Vagina (tissue), 2 donors: ENCODE data around the gene RAB37. TPM values are rescaled to one million over a fixed set of nuclear protein-coding genes. Genes with fewer than 3 reads are reported as not detected.

ENCODE experiments used
- DNase-seq, 2 donors: peaks; one replicate each; pipeline ENCODE4 v3.0.0-alpha.2; 2017; ENCODE audit errors: extremely low spot score in 2 of 2
- H3K27ac ChIP-seq: fragments of 200-600 bp; sonication (generic); one replicate; pipeline ENCODE4 v1.5.1; 2019
- H3K27me3 ChIP-seq: fragments of 200-600 bp; sonication (generic); one replicate; pipeline ENCODE4 v1.5.1; 2019
- H3K36me3 ChIP-seq, 2 donors: fragments of 200-600 bp; sonication (generic); one replicate each; pipeline ENCODE4 v1.5.1; 2017 to 2019
- H3K4me1 ChIP-seq: fragments of 200-600 bp; sonication (generic); one replicate; pipeline ENCODE4 v1.5.1; 2019
- H3K4me3 ChIP-seq, 2 donors: fragments of 200-600 bp; sonication (generic); 1 replicate in 1 of 2; 2 replicates in 1 of 2; pipeline ENCODE4 v1.5.1; 2016 to 2019
- H3K9me3 ChIP-seq: fragments of 200-600 bp; sonication (generic); one replicate; pipeline ENCODE4 v1.5.1; 2019
- CTCF ChIP-seq, 3 experiments: fragments of 450-650 bp in 2 of 3; fragments of 200-600 bp in 1 of 3; sonication (generic) in 1 of 3; IDR thresholded peaks; one replicate each; pipeline ENCODE4 v1.5.1; 2017 to 2019; ENCODE audit warnings: antibody characterized with exemption in 3 of 3, mild to moderate bottlenecking in 2 of 3, moderate library complexity in 2 of 3
- POLR2A ChIP-seq, 2 donors: fragments of 450-650 bp; IDR thresholded peaks; one replicate each; pipeline ENCODE4 v1.6.1; 2017; ENCODE audit warnings: antibody characterized with exemption in 2 of 2, mild to moderate bottlenecking in 2 of 2, moderate library complexity in 2 of 2
- POLR2AphosphoS5 ChIP-seq, 2 donors: sonication (generic); formaldehyde crosslinking; IDR thresholded peaks; one replicate each; pipeline ENCODE4 v1.9.0; 2017; ENCODE audit warnings: antibody characterized with exemption in 2 of 2, mild to moderate bottlenecking in 2 of 2, low read depth in 1 of 2; ENCODE audit not compliant: insufficient read depth in 1 of 2
- intact Hi-C: fragments of 100-400 bp; cut with DNase I; formaldehyde crosslinking; loops from one replicate; pipeline ENCODE4 v1.15.1; 2023
- total RNA-seq: library from RNA; depleted of rRNA; stranded (reverse); fragments of >200 nt; gene quantifications from one replicate; pipeline ENCODE4 v1.2.3, GENCODE V29; 2016

RAB37 gene
- total RNA-seq, 1 donor from 2014 or later = 7.1 TPM

- Histone ChIP-seq H3K4me3 (no peak overlapping the region), H3K9me3 (no peaks in the 10 kb centered on the region), H3K36me3 (peaks cover 0 to 16% of the 10 kb centered on the region in 2 donors), H3K27me3 (no peaks in the 10 kb centered on the region), H3K4me1 (no peaks in the 10 kb centered on the region), H3K27ac (no peak overlapping the region)
- intact Hi-C loops = no loop called here
- no peak for DNase-seq
- TF ChIP-seq POLR2A (IDR thresholded peaks at IDR 0.05) = no peak
Measured at GRCh38 chr17:74785096-74785980, 48.3 kb downstream of the RAB37 start.

- H3K4me1 ChIP-seq = no peaks in the 10 kb centered on the region
- H3K36me3 ChIP-seq = peaks cover 0 to 17% of the 10 kb centered on the region in 2 donors
- TF ChIP-seq CTCF (IDR thresholded peaks at IDR 0.05) = no peak
- no peak for TF ChIP-seq POLR2A (IDR thresholded peaks at IDR 0.05)
- no peak for TF ChIP-seq POLR2AphosphoS5 (IDR thresholded peaks at IDR 0.05; ENCODE audit: insufficient read depth in 1 of 2, low read depth in 1 of 2)
- no peak for DNase-seq
- H3K4me3 ChIP-seq = no peak overlapping the region
- H3K27me3 ChIP-seq = no peaks in the 10 kb centered on the region
- no peak overlapping the region for H3K27ac ChIP-seq
- intact Hi-C loops = no loop called here
- H3K9me3 ChIP-seq = no peaks in the 10 kb centered on the region
Measured at GRCh38 chr17:74785981-74786360, 48.9 kb downstream of the RAB37 start.

- H3K4me1 ChIP-seq = no peaks in the 10 kb centered on the region
- TF ChIP-seq CTCF (IDR thresholded peaks at IDR 0.05) (no peak), POLR2AphosphoS5 (IDR thresholded peaks at IDR 0.05; ENCODE audit: insufficient read depth in 1 of 2, low read depth in 1 of 2) (no peak), POLR2A (IDR thresholded peaks at IDR 0.05) (no peak)
- no peak overlapping the region for H3K27ac ChIP-seq
- H3K36me3 ChIP-seq = peaks cover 0 to 17% of the 10 kb centered on the region in 2 donors
- intact Hi-C loops = no loop called here
- H3K4me3 ChIP-seq = no peak overlapping the region
- H3K9me3 ChIP-seq = no peaks in the 10 kb centered on the region
- no peak for DNase-seq
- H3K27me3 ChIP-seq = no peaks in the 10 kb centered on the region
Measured at GRCh38 chr17:74786431-74787055, 49.5 kb downstream of the RAB37 start.

- DNase-seq = no peak
- TF ChIP-seq POLR2A (IDR thresholded peaks at IDR 0.05) (no peak), POLR2AphosphoS5 (IDR thresholded peaks at IDR 0.05; ENCODE audit: insufficient read depth in 1 of 2, low read depth in 1 of 2) (no peak), CTCF (IDR thresholded peaks at IDR 0.05) (no peak)
- Histone ChIP-seq H3K4me1 (no peaks in the 10 kb centered on the region), H3K27ac (no peak overlapping the region), H3K36me3 (peaks cover 0 to 23% of the 10 kb centered on the region in 2 donors), H3K9me3 (no peaks in the 10 kb centered on the region), H3K4me3 (no peak overlapping the region), H3K27me3 (no peaks in the 10 kb centered on the region)
- intact Hi-C loops = loop anchor here (5.0 kb wide), 1 partner anchor 72 kb away; no protein-coding TSS in a partner anchor
Measured at GRCh38 chr17:74790161-74791058, 53.4 kb downstream of the RAB37 start.

GRCh38 chr17:74792586-74793105, 55.6 kb downstream of the RAB37 start:
- no peak overlapping the region for H3K27ac ChIP-seq
- no peaks in the 10 kb centered on the region for H3K9me3 ChIP-seq
- no peaks in the 10 kb centered on the region for H3K27me3 ChIP-seq
- no peaks in the 10 kb centered on the region for H3K4me1 ChIP-seq
- peaks cover 0 to 26% of the 10 kb centered on the region in 2 donors for H3K36me3 ChIP-seq
- DNase-seq = no peak
- TF ChIP-seq POLR2A (IDR thresholded peaks at IDR 0.05) = no peak
- TF ChIP-seq CTCF (IDR thresholded peaks at IDR 0.05) = no peak
- TF ChIP-seq POLR2AphosphoS5 (IDR thresholded peaks at IDR 0.05; ENCODE audit: insufficient read depth in 1 of 2, low read depth in 1 of 2) = no peak
- intact Hi-C loops = loop anchor here (5.0 kb wide), 1 partner anchor 70 kb away; no protein-coding TSS in a partner anchor
- H3K4me3 ChIP-seq = no peak overlapping the region
